BLaER1 treated with 17β-estradiol and CSF1 and Interleukin-3, amounts not matched to agents 10 nM and 100 nM (cell line): ENCODE results near the gene MORN1.

Experiments
- H3K27ac ChIP-seq, 11 experiments: shearing (Covaris generic); formaldehyde crosslinking; 2 replicates each; pipeline ENCODE4 v1.8.1; 2022
- H3K27me3 ChIP-seq, 11 experiments: shearing (Covaris generic); formaldehyde crosslinking; 2 replicates each; pipeline ENCODE4 v1.8.1; 2022
- H3K36me3 ChIP-seq, 11 experiments: shearing (Covaris generic); formaldehyde crosslinking; 2 replicates each; pipeline ENCODE4 v1.8.1; 2022
- H3K4me1 ChIP-seq, 10 experiments: shearing (Covaris generic); formaldehyde crosslinking; 2 replicates each; pipeline ENCODE4 v1.8.1; 2022
- H3K4me2 ChIP-seq, 11 experiments: shearing (Covaris generic); formaldehyde crosslinking; 2 replicates each; pipeline ENCODE4 v1.8.1; 2022
- H3K4me3 ChIP-seq, 10 experiments: shearing (Covaris generic); formaldehyde crosslinking; 2 replicates each; pipeline ENCODE4 v1.8.1; 2022
- H3K9ac ChIP-seq, 11 experiments: shearing (Covaris generic); formaldehyde crosslinking; 2 replicates each; pipeline ENCODE4 v1.8.1; 2022
- H3K9me3 ChIP-seq, 11 experiments: shearing (Covaris generic); formaldehyde crosslinking; replicated peaks in 1 of 11; 2 replicates each; pipeline ENCODE4 v1.8.1; 2022
- H4K20me1 ChIP-seq, 11 experiments: shearing (Covaris generic); formaldehyde crosslinking; 2 replicates each; pipeline ENCODE4 v1.8.1; 2022
- Cebpa-rat ChIP-seq, 11 experiments: shearing (Covaris generic); IDR thresholded peaks; 2 replicates each; pipeline ENCODE4 v1.8.1; 2022

Gene MORN1

GRCh38 chr1:2349806-2350205 is 41.5 kb downstream of the MORN1 start:
- TF ChIP-seq Cebpa-rat (IDR thresholded peaks at IDR 0.05), result no peak
- Histone ChIP-seq H3K36me3 (no peaks in the 10 kb centered on the region), H3K4me3 (no peak overlapping the region), H4K20me1 (peaks cover 0 to 28% (median 0%) of the 10 kb centered on the region in 11 experiments; a peak in 7 of 22 replicates), H3K4me1 (peaks cover 15 to 30% (median 29%) of the 10 kb centered on the region in 10 experiments), H3K9ac (no peak overlapping the region), H3K27me3 (peaks cover 0 to 11% (median 0%) of the 10 kb centered on the region in 11 experiments; a peak in 6 of 22 replicates), H3K27ac (no peak overlapping the region), H3K4me2 (no peak overlapping the region), H3K9me3 (no peaks in the 10 kb centered on the region)

GRCh38 chr1:2348346-2349325 is 42.7 kb downstream of the MORN1 start:
- Histone ChIP-seq H3K4me1 (peaks cover 10 to 20% (median 18%) of the 10 kb centered on the region in 10 experiments), H3K9me3 (no peaks in the 10 kb centered on the region), H3K36me3 (no peaks in the 10 kb centered on the region), H3K9ac (no peak overlapping the region), H3K4me3 (no peak overlapping the region), H4K20me1 (peaks cover 0 to 22% (median 0%) of the 10 kb centered on the region in 11 experiments; a peak in 7 of 22 replicates), H3K27ac (no peak overlapping the region), H3K4me2 (no peak overlapping the region), H3K27me3 (peaks cover 0 to 11% (median 0%) of the 10 kb centered on the region in 11 experiments; a peak in 5 of 22 replicates)
- TF ChIP-seq Cebpa-rat (IDR thresholded peaks at IDR 0.05), result no peak

GRCh38 chr1:2347896-2348295 is 43.5 kb downstream of the MORN1 start:
- no peak overlapping the region for H3K9ac ChIP-seq
- no peak for TF ChIP-seq Cebpa-rat (IDR thresholded peaks at IDR 0.05)
- peaks cover 2 to 18% (median 13%) of the 10 kb centered on the region in 10 experiments for H3K4me1 ChIP-seq
- H3K27me3 ChIP-seq, result peaks cover 0 to 11% (median 0%) of the 10 kb centered on the region in 11 experiments; a peak in 5 of 22 replicates
- no peaks in the 10 kb centered on the region for H3K36me3 ChIP-seq
- H4K20me1 ChIP-seq, result peaks cover 0 to 15% (median 0%) of the 10 kb centered on the region in 11 experiments; a peak in 7 of 22 replicates
- no peaks in the 10 kb centered on the region for H3K9me3 ChIP-seq
- H3K4me2 ChIP-seq, result no peak overlapping the region
- H3K27ac ChIP-seq, result no peak overlapping the region
- no peak overlapping the region for H3K4me3 ChIP-seq

GRCh38 chr1:2347409-2347785 is 44.0 kb downstream of the MORN1 start:
- Histone ChIP-seq H3K27me3 (peaks cover 0 to 11% (median 0%) of the 10 kb centered on the region in 11 experiments; a peak in 5 of 22 replicates), H4K20me1 (peaks cover 0 to 10% (median 0%) of the 10 kb centered on the region in 11 experiments; a peak in 6 of 22 replicates), H3K36me3 (no peaks in the 10 kb centered on the region), H3K9ac (no peak overlapping the region), H3K9me3 (no peaks in the 10 kb centered on the region), H3K4me3 (no peak overlapping the region), H3K4me1 (peaks cover 0 to 13% (median 8%) of the 10 kb centered on the region in 10 experiments; a peak in 16 of 20 replicates), H3K27ac (no peak overlapping the region), H3K4me2 (no peak overlapping the region)
- no peak for TF ChIP-seq Cebpa-rat (IDR thresholded peaks at IDR 0.05)

GRCh38 chr1:2346691-2347408 is 44.5 kb downstream of the MORN1 start:
- no peak overlapping the region; a peak in 1 of 22 replicates for H3K4me2 ChIP-seq
- no peak overlapping the region for H3K27ac ChIP-seq
- H3K9ac ChIP-seq, result no peak overlapping the region
- no peak for TF ChIP-seq Cebpa-rat (IDR thresholded peaks at IDR 0.05)
- no peak overlapping the region for H3K4me3 ChIP-seq
- H3K4me1 ChIP-seq, result peaks cover 0 to 8% (median 3%) of the 10 kb centered on the region in 10 experiments; a peak in 8 of 20 replicates
- H3K27me3 ChIP-seq, result peaks cover 0 to 10% (median 0%) of the 10 kb centered on the region in 11 experiments; a peak in 5 of 22 replicates
- no peaks in the 10 kb centered on the region for H3K36me3 ChIP-seq
- peaks cover 0 to 6% (median 0%) of the 10 kb centered on the region in 11 experiments; a peak in 4 of 22 replicates for H4K20me1 ChIP-seq
- no peaks in the 10 kb centered on the region for H3K9me3 ChIP-seq

GRCh38 chr1:2345297-2346075 is 45.9 kb downstream of the MORN1 start:
- H3K9me3 ChIP-seq, result no peaks in the 10 kb centered on the region

DNA sequence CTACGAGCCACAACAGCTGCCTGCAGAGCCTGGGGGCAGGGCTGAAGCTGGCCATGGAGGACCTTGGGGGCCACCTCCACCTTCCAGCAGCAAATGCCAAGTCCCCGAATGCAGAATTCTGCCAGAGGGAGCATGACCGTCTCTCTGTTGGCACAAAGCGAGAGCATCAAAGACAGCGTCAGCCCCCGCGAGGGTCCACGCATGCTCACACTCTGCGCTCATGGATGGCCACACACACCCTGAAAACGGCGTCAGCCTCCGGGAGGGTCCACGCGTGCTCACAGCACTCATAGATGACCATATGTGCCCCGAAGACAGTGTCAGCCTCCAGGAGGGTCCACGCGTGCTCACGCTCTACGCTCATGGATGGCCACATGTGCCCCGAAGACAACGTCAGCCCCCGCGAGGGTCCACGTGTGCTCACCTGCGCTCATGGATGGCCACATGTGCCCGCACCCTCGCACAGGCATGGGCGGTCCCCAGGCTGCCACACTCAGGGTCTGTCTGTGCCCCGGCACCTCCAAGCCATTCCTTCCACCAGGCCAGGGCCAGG is 46.5 kb downstream of the MORN1 start:
- Histone ChIP-seq H3K9ac (no peak overlapping the region), H3K4me1 (peaks cover 0 to 7% (median 2%) of the 10 kb centered on the region in 10 experiments; a peak in 7 of 20 replicates), H4K20me1 (no peaks in the 10 kb centered on the region; a peak in 4 of 22 replicates), H3K9me3 (no peaks in the 10 kb centered on the region), H3K27ac (no peak overlapping the region), H3K4me3 (no peak overlapping the region), H3K27me3 (no peaks in the 10 kb centered on the region; a peak in 1 of 22 replicates), H3K36me3 (no peaks in the 10 kb centered on the region), H3K4me2 (no peak overlapping the region)
- no peak for TF ChIP-seq Cebpa-rat (IDR thresholded peaks at IDR 0.05)

More at GRCh38 chr1:2345297-2346075, 45.9 kb downstream of the MORN1 start:
- no peaks in the 10 kb centered on the region; a peak in 1 of 22 replicates for H3K27me3 ChIP-seq
- H3K36me3 ChIP-seq, result no peaks in the 10 kb centered on the region
- no peak overlapping the region for H3K4me2 ChIP-seq
- peaks cover 0 to 7% (median 2%) of the 10 kb centered on the region in 10 experiments; a peak in 7 of 20 replicates for H3K4me1 ChIP-seq
- H3K27ac ChIP-seq, result no peak overlapping the region
- H3K4me3 ChIP-seq, result no peak overlapping the region
- H4K20me1 ChIP-seq, result peaks cover 0 to under 1% (median 0%) of the 10 kb centered on the region in 11 experiments; a peak in 4 of 22 replicates
- no peak overlapping the region for H3K9ac ChIP-seq
- TF ChIP-seq Cebpa-rat (IDR thresholded peaks at IDR 0.05), result no peak

DNA sequence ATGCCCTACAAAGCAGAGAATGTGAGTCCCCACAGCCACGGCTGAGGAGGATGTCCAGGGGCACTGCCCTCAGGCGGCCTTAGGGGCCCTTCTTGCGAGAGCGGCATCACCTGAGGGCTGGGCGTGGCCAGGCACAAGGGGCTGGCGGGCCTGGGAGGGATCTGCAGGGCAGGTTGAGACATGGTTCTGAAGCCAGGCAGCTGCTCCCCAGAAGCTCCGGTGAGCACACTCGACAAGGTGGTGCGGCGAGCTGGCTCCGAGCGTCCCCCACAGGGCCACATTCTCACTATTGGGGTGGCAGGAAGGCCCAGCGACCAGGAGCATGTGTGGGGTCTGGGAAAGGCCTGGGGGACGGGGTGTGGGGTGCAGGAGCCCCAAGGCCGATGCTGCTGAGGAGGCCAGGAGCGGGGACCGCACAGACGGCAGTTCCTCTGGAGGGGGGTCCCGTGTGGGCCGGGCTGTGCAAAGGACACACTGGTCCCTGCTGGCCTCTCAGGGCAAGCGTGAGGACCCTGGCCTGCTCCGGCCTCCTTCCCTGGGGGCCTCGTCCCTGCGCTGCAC is 47.2 kb downstream of the MORN1 start:
- Histone ChIP-seq H3K36me3 (no peaks in the 10 kb centered on the region), H3K27ac (no peak overlapping the region), H4K20me1 (no peaks in the 10 kb centered on the region; a peak in 3 of 22 replicates), H3K9me3 (no peaks in the 10 kb centered on the region), H3K4me2 (no peak overlapping the region), H3K4me1 (peaks cover 0 to 7% (median 2%) of the 10 kb centered on the region in 10 experiments; a peak in 7 of 20 replicates), H3K9ac (no peak overlapping the region), H3K4me3 (no peak overlapping the region), H3K27me3 (peaks cover 0 to 5% (median 0%) of the 10 kb centered on the region in 11 experiments; a peak in 3 of 22 replicates)
- no peak for TF ChIP-seq Cebpa-rat (IDR thresholded peaks at IDR 0.05)
